Esophagus muscularis mucosa (tissue), 4 donors: ENCODE measurements around the gene COQ7. TPM values are rescaled to one million over a fixed set of nuclear protein-coding genes. Genes with fewer than 3 reads are reported as not detected.
A peak's percentile ranks its signal among the peaks of the same experiment; 100 is the strongest.

Source experiments
- DNase-seq: peaks from one replicate; pipeline ENCODE4 v3.0.0-alpha.2; 2017; ENCODE audit errors: extremely low spot score
- H3K27ac ChIP-seq, 4 donors: fragments of 200-600 bp; sonication (generic); replicated peaks in 1 of 4; 1 replicate in 3 of 4; 2 replicates in 1 of 4; pipeline ENCODE4 v1.5.1; 2016 to 2019; ENCODE audit warnings: mild to moderate bottlenecking in 1 of 4
- H3K27me3 ChIP-seq, 4 donors: fragments of 200-600 bp; sonication (generic); one replicate each; pipeline versions ENCODE4 v1.5.1 to v1.6.0; 2016 to 2019
- H3K36me3 ChIP-seq, 4 donors: fragments of 200-600 bp; sonication (generic); one replicate each; pipeline ENCODE4 v1.5.1; 2016 to 2019
- H3K4me1 ChIP-seq, 4 donors: fragments of 200-600 bp; sonication (generic); one replicate each; pipeline ENCODE4 v1.5.1; 2016 to 2019
- H3K4me3 ChIP-seq, 4 donors: fragments of 200-600 bp; sonication (generic); 1 replicate in 2 of 4; 2 replicates in 2 of 4; pipeline ENCODE4 v1.5.1; 2016 to 2019; ENCODE audit warnings: mild to moderate bottlenecking in 4 of 4, moderate library complexity in 1 of 4
- H3K9me3 ChIP-seq, 4 donors: fragments of 200-600 bp; sonication (generic); 1 replicate in 3 of 4; 2 replicates in 1 of 4; pipeline ENCODE4 v1.5.1; 2016 to 2019
- EP300 ChIP-seq: sonication (generic); formaldehyde crosslinking; IDR thresholded peaks from one replicate; pipeline ENCODE4 v1.6.1; 2017; ENCODE audit warnings: antibody characterized with exemption
- POLR2A ChIP-seq: fragments of 450-650 bp; IDR thresholded peaks from one replicate; pipeline ENCODE4 v1.6.1; 2017; ENCODE audit warnings: antibody characterized with exemption, moderate library complexity, mild to moderate bottlenecking, low read depth
- POLR2AphosphoS5 ChIP-seq, 2 donors: sonication (generic); formaldehyde crosslinking; IDR thresholded peaks; one replicate each; pipeline ENCODE4 v1.6.1; 2017; ENCODE audit warnings: antibody characterized with exemption in 2 of 2
- WGBS: methylation state at CpG from one replicate; pipeline ENCODE4 v1.1.5; 2018; 5-methylcytosine and 5-hydroxymethylcytosine counted together
- intact Hi-C: fragments of 100-400 bp; cut with DNase I; formaldehyde crosslinking; loops from one replicate; pipeline ENCODE4 v1.15.1; 2023
- total RNA-seq, 4 donors: library from RNA; depleted of rRNA; stranded (reverse); fragments of >200 nt; gene quantifications; one replicate each; pipeline versions ENCODE4 v1.1.0 to v1.2.1, GENCODE V29; 2016
- TF ChIP-seq, protein P1 (sequence below), 3 experiments: fragments of 200-600 bp in 2 of 3; fragments of 450-650 bp in 1 of 3; sonication (generic) in 2 of 3; IDR thresholded peaks; one replicate each; pipeline ENCODE4 v1.5.1; 2017 to 2019; ENCODE audit warnings: antibody characterized with exemption in 3 of 3, mild to moderate bottlenecking in 2 of 3, moderate library complexity in 1 of 3

Gene COQ7
- total RNA-seq, 4 donors from 2014 or later, result 19.1 to 31.2 (median 28.8) TPM

DNA sequence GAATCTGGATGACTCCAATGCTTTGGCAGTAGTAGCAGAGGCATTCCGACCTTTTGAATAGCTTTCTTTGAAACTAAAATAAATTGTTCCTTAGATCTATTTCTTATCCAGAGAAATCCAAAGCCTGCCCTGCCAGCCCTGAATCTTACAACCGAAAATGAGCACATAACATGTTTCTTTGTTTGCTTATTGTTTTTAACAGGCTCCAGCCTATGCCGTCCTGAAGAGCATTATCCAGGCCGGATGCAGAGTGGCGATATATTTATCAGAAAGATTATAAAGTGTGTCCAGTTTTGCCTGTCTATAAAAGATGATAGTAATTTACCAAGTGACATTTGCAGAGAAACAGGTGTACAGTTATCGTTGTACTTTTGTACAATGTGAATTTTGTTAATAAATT is 10.5 kb downstream of the COQ7 start:
- H3K27ac ChIP-seq, result no peak overlapping the region
- 67% methylated on average over 6 of the region's 6 CpGs for WGBS
- no peak for DNase-seq
- H3K36me3 ChIP-seq, result peaks cover 14 to 82% (median 60%) of the 10 kb centered on the region in 4 donors
- H3K4me1 ChIP-seq, result peaks cover 0 to 37% (median 23%) of the 10 kb centered on the region in 4 donors
- H3K4me3 ChIP-seq, result no peak overlapping the region
- H3K27me3 ChIP-seq, result no peaks in the 10 kb centered on the region
- H3K9me3 ChIP-seq, result no peaks in the 10 kb centered on the region
- intact Hi-C loops, result no loop called here
- TF ChIP-seq EP300, result no peak
- TF ChIP-seq, protein P1, sequence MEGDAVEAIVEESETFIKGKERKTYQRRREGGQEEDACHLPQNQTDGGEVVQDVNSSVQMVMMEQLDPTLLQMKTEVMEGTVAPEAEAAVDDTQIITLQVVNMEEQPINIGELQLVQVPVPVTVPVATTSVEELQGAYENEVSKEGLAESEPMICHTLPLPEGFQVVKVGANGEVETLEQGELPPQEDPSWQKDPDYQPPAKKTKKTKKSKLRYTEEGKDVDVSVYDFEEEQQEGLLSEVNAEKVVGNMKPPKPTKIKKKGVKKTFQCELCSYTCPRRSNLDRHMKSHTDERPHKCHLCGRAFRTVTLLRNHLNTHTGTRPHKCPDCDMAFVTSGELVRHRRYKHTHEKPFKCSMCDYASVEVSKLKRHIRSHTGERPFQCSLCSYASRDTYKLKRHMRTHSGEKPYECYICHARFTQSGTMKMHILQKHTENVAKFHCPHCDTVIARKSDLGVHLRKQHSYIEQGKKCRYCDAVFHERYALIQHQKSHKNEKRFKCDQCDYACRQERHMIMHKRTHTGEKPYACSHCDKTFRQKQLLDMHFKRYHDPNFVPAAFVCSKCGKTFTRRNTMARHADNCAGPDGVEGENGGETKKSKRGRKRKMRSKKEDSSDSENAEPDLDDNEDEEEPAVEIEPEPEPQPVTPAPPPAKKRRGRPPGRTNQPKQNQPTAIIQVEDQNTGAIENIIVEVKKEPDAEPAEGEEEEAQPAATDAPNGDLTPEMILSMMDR (IDR thresholded peaks at IDR 0.05), result no peak
- no peak for TF ChIP-seq POLR2AphosphoS5 (IDR thresholded peaks at IDR 0.05)
- no peak for TF ChIP-seq POLR2A

DNA sequence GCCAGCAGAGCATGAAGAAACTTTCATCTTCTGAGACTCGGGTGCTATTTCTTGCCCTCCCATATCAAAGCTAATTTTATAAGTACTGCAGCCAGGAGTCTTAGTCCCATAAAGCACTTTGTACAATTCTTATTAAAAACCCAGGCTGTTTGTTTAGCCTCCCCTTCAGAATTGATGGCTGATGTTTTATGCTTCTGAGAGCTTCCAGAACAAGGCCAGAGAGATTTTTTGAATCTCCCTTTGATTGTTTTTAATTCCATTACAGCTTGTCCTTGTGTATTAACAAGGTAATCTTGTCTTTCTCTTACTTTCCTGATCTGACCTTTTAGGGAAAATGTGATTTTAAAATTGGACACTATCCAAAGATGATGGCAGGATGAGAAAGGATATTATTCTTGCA is 16.3 kb downstream of the COQ7 start:
- peak overlapping the region in 2 of 4 donors; percentile 16 to 50 for H3K27ac ChIP-seq
- H3K36me3 ChIP-seq, result peaks cover 4 to 26% (median 25%) of the 10 kb centered on the region in 4 donors
- 60% methylated on average over 1 of the region's 1 CpG for WGBS
- H3K4me3 ChIP-seq, result no peak overlapping the region
- H3K9me3 ChIP-seq, result no peaks in the 10 kb centered on the region
- TF ChIP-seq POLR2AphosphoS5 (IDR thresholded peaks at IDR 0.05) (no peak), POLR2A (no peak)
- TF ChIP-seq, protein P1 (IDR thresholded peaks at IDR 0.05), result no peak
- H3K4me1 ChIP-seq, result peaks cover 8 to 26% (median 20%) of the 10 kb centered on the region in 4 donors
- DNase-seq, result no peak
- H3K27me3 ChIP-seq, result no peaks in the 10 kb centered on the region
- intact Hi-C loops, result no loop called here

DNA sequence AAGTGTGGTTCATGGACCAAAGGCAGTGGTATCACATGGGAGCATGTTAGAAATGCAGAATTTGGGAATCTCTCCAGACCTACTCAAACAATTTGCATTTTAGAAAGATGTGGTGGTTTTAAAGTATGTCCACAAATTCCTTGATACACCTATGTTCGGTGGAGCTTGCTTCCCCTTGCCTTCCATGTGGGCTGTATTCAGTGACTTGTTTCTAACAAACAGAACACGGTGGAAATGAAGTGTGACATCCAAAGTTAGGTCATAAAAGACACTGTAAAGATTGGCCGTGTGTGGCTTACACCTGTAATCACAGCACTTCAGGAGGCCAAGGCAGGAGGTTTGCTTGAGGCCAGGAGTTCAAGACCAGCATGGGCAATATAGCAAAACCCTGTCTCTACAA is 16.7 kb downstream of the COQ7 start:
- no peaks in the 10 kb centered on the region for H3K9me3 ChIP-seq
- H3K36me3 ChIP-seq, result peaks cover 0 to 22% (median 21%) of the 10 kb centered on the region in 4 donors
- peak overlapping the region in 2 of 4 donors; percentile 16 to 50 for H3K27ac ChIP-seq
- H3K27me3 ChIP-seq, result no peaks in the 10 kb centered on the region
- WGBS, result 88% methylated on average over 3 of the region's 3 CpGs
- TF ChIP-seq POLR2A (no peak), POLR2AphosphoS5 (IDR thresholded peaks at IDR 0.05) (no peak), EP300 (no peak)
- TF ChIP-seq, protein P1 (IDR thresholded peaks at IDR 0.05), result no peak
- peaks cover 8 to 26% (median 20%) of the 10 kb centered on the region in 4 donors for H3K4me1 ChIP-seq
- intact Hi-C loops, result no loop called here
- no peak overlapping the region for H3K4me3 ChIP-seq
- DNase-seq, result no peak

DNA sequence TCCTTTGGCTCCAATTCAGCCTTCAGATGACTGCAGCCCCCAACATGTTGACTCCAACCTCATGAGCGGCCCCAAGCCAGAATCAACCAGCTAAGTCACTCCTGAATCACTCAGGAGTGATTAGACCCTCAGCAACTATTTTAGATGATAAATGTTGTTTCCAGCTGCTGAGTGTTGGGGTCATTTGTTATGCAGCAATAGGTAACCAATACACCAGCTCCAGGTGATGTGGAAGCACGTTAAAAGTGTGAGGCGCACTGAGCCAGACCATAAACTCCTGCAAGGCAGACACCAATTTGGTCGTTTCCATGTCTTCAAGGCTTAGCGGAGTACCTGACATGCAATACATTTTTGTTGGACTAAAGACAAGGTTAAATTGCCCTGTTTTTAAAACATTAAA is 17.5 kb downstream of the COQ7 start:
- TF ChIP-seq POLR2AphosphoS5 (IDR thresholded peaks at IDR 0.05), result no peak
- no peak for TF ChIP-seq POLR2A
- TF ChIP-seq, protein P1 (IDR thresholded peaks at IDR 0.05), result no peak
- no peak for TF ChIP-seq EP300
- intact Hi-C loops, result no loop called here
- WGBS, result 95% methylated on average over 5 of the region's 5 CpGs

More for the DNA sequence above, 17.5 kb downstream of the COQ7 start:
- DNase-seq, result no peak
- Histone ChIP-seq H3K4me1 (peaks cover 8 to 26% (median 20%) of the 10 kb centered on the region in 4 donors), H3K27me3 (no peaks in the 10 kb centered on the region), H3K9me3 (no peaks in the 10 kb centered on the region), H3K36me3 (peaks cover 0 to 17% (median 15%) of the 10 kb centered on the region in 4 donors), H3K27ac (no peak overlapping the region), H3K4me3 (no peak overlapping the region)
